Kidney (tissue), 14 donors: ENCODE data around the gene UNG. TPM values are rescaled to one million over a fixed set of nuclear protein-coding genes. Genes with fewer than 3 reads are reported as not detected.

ENCODE experiments used
- DNase-seq, 5 donors: peaks; one replicate each; pipeline ENCODE4 v3.0.0-alpha.2; 2013 to 2020
- FAIRE-seq: peaks from 2 replicates; lab custom pipeline; 2012; peaks lifted over from hg19 to GRCh38; lab: Jason Lieb, UNC
- H3K27ac ChIP-seq, 2 donors: one replicate each; pipeline ENCODE4 v1.7.0; 2013; ENCODE audit warnings: low read depth in 2 of 2, low read length in 2 of 2, inconsistent platforms in 1 of 2
- H3K27me3 ChIP-seq: one replicate; pipeline ENCODE4 v1.7.1; 2013; ENCODE audit warnings: low read length, inconsistent platforms; ENCODE audit not compliant: control insufficient read depth, insufficient read depth
- H3K36me3 ChIP-seq, 3 donors: one replicate each; pipeline versions ENCODE4 v1.7.0 to v1.7.1; 2013; ENCODE audit warnings: low read length in 3 of 3, control low read depth in 1 of 3, inconsistent platforms in 1 of 3; ENCODE audit not compliant: insufficient read depth in 3 of 3, control insufficient read depth in 2 of 3
- H3K4me1 ChIP-seq, 3 donors: one replicate each; pipeline versions ENCODE4 v1.7.0 to v1.7.1; 2013; ENCODE audit warnings: low read length in 3 of 3, inconsistent platforms in 1 of 3, low read depth in 1 of 3; ENCODE audit not compliant: control insufficient read depth in 2 of 3, insufficient read depth in 2 of 3
- H3K4me3 ChIP-seq, 3 donors: one replicate each; pipeline versions ENCODE4 v1.7.0 to v1.8.1; 2013; ENCODE audit warnings: low read length in 3 of 3, control low read depth in 1 of 3, inconsistent platforms in 1 of 3
- H3K9ac ChIP-seq, 3 donors: one replicate each; pipeline versions ENCODE4 v1.7.0 to v1.7.1; 2013; ENCODE audit warnings: low read length in 3 of 3, control low read depth in 1 of 3, inconsistent platforms in 1 of 3
- H3K9me3 ChIP-seq, 3 donors: one replicate each; pipeline versions ENCODE4 v1.7.0 to v1.7.1; 2013; ENCODE audit warnings: low read length in 3 of 3, control low read depth in 1 of 3, inconsistent platforms in 1 of 3; ENCODE audit not compliant: control insufficient read depth in 2 of 3, insufficient read depth in 1 of 3
- CTCF ChIP-seq: IDR thresholded peaks from 3 replicates; pipeline ENCODE4 v1.5.1; 2012; ENCODE audit warnings: mild to moderate bottlenecking, moderate library complexity, borderline replicate concordance; ENCODE audit not compliant: insufficient read depth; ENCODE audit errors: extremely low read depth
- intact Hi-C: fragments of 100-400 bp; cut with DNase I; formaldehyde crosslinking; loops from one replicate; pipeline ENCODE4 v1.11.1; 2022
- polyA plus RNA-seq: library from polyadenylated mRNA; stranded (reverse); fragments of 350-450 nt; fragmentation: Illumina TruSeq; extraction: RNeasy Lipid Tissue Mini Kit (QIAGEN cat#74804); gene quantifications from one replicate; pipeline ENCODE4 v1.2.3, GENCODE V29; 2014; ENCODE audit warnings: low read depth, low replicate concordance; ENCODE audit not compliant: insufficient read depth
- total RNA-seq: library from RNA; stranded (reverse); fragmentation: NEBNext Ultra II Directional; extraction: Animal tissue kit (Norgen Biotek cat#: 25700); gene quantifications from one replicate; pipeline ENCODE4 v1.2.1, GENCODE V29; 2021
- donor health status: control.
- donor health status: control.
- donor health status: control.
- donor health status: control.
- donor health status: control.
- donor health status: DM: yes; HTN: yes; CAD: no.
- donor health status: Normal renal cell carcinoma (clear cell type).

The UNG gene
- total and polyA plus RNA-seq, 2 donors from 2014 or later = 24.9 to 30.3 TPM

- no peak for TF ChIP-seq CTCF
- Histone ChIP-seq H3K27ac (no peak overlapping the region), H3K9ac (no peak overlapping the region), H3K4me1 (peaks cover 0 to 14% (median 10%) of the 10 kb centered on the region in 3 donors), H3K36me3 (peaks cover 0 to 5% (median 0%) of the 10 kb centered on the region in 3 donors), H3K9me3 (no peaks in the 10 kb centered on the region), H3K4me3 (no peak overlapping the region), H3K27me3 (no peaks in the 10 kb centered on the region)
- DNase-seq (no peak), FAIRE-seq (no peak)
- intact Hi-C loops = no loop called here
Measured at GRCh38 chr12:109127533-109128242, 30.3 kb downstream of the UNG start.

- FAIRE-seq = no peak
- Histone ChIP-seq H3K4me3 (no peak overlapping the region), H3K4me1 (peaks cover 0 to 14% (median 14%) of the 10 kb centered on the region in 3 donors), H3K27me3 (no peaks in the 10 kb centered on the region), H3K36me3 (peaks cover 0 to 5% (median 0%) of the 10 kb centered on the region in 3 donors), H3K9ac (peak overlapping the region in 1 of 3 donors; percentile 60), H3K27ac (peak overlapping the region; percentile 74 to 78), H3K9me3 (no peaks in the 10 kb centered on the region)
- intact Hi-C loops = no loop called here
- TF ChIP-seq CTCF = no peak
- DNase-seq = peak in 1 of 5 donors; percentile 18
Measured at GRCh38 chr12:109130297-109131153, 33.1 kb downstream of the UNG start.

- H3K4me1 ChIP-seq = peaks cover 0 to 14% (median 14%) of the 10 kb centered on the region in 3 donors
- H3K4me3 ChIP-seq = no peak overlapping the region
- H3K36me3 ChIP-seq = no peaks in the 10 kb centered on the region
- H3K27ac ChIP-seq = peak overlapping the region; percentile 74 to 78
- no peaks in the 10 kb centered on the region for H3K9me3 ChIP-seq
- no peak for TF ChIP-seq CTCF
- no peaks in the 10 kb centered on the region for H3K27me3 ChIP-seq
- FAIRE-seq = no peak
- intact Hi-C loops = no loop called here
- DNase-seq = peak in 4 of 5 donors; percentile 80 to 86 (median 82)
- H3K9ac ChIP-seq = peak overlapping the region in 1 of 3 donors; percentile 60
Measured at GRCh38 chr12:109131154-109132050, 34.0 kb downstream of the UNG start.
